ENCODE results near the gene ABCB1.
A peak's percentile ranks its signal among the peaks of the same experiment; 100 is the strongest.
"Not testable (repeated sequence)": the region's sequence is repeated elsewhere in the genome, so short reads cannot be mapped to it uniquely, and the experiment has no call there.

Gene ABCB1

GRCh38 chr7:87575521-87575920, 25.2 kb downstream of the ABCB1 start:
- no peak for DNase-seq (ENCODE audit: low read depth)

GRCh38 chr7:87574630-87575029, 26.1 kb downstream of the ABCB1 start:
- no peak for DNase-seq (ENCODE audit: low read depth)

- DNase-seq (ENCODE audit: low read depth) = not testable (repeated sequence)
Measured at GRCh38 chr7:87572513-87572912, 28.2 kb downstream of the ABCB1 start.

GRCh38 chr7:87570178-87570577, 30.5 kb downstream of the ABCB1 start:
- no peak for DNase-seq (ENCODE audit: low read depth)

- no peak for DNase-seq (ENCODE audit: low read depth)
Measured at GRCh38 chr7:87567052-87567451, 33.6 kb downstream of the ABCB1 start.

GRCh38 chr7:87566311-87566900, 34.3 kb downstream of the ABCB1 start:
- no peak for DNase-seq (ENCODE audit: low read depth)

- no peak for DNase-seq (ENCODE audit: low read depth)
Measured at GRCh38 chr7:87565877-87566276, 34.8 kb downstream of the ABCB1 start.

GRCh38 chr7:87564296-87564963, 36.3 kb downstream of the ABCB1 start:
- DNase-seq (ENCODE audit: low read depth) = peak; percentile 7

- DNase-seq (ENCODE audit: low read depth) = no peak
Measured at GRCh38 chr7:87561702-87562101, 39.0 kb downstream of the ABCB1 start.

- DNase-seq (ENCODE audit: low read depth) = no peak
Measured at GRCh38 chr7:87561102-87561501, 39.6 kb downstream of the ABCB1 start.

- DNase-seq (ENCODE audit: low read depth) = no peak
Measured at GRCh38 chr7:87552351-87552900, 48.3 kb downstream of the ABCB1 start.

GRCh38 chr7:87548123-87548919, 52.4 kb downstream of the ABCB1 start:
- no peak for DNase-seq (ENCODE audit: low read depth)

GRCh38 chr7:87545760-87546159, 54.9 kb downstream of the ABCB1 start:
- DNase-seq (ENCODE audit: low read depth) = no peak

GRCh38 chr7:87543623-87544022, 57.1 kb downstream of the ABCB1 start:
- DNase-seq (ENCODE audit: low read depth) = no peak

- DNase-seq (ENCODE audit: low read depth) = no peak
Measured at GRCh38 chr7:87541648-87542047, 59.0 kb downstream of the ABCB1 start.

GRCh38 chr7:87538052-87538451, 62.6 kb downstream of the ABCB1 start:
- no peak for DNase-seq (ENCODE audit: low read depth)

- no peak for DNase-seq (ENCODE audit: low read depth)
Measured at GRCh38 chr7:87534072-87534471, 66.6 kb downstream of the ABCB1 start.

GRCh38 chr7:87530126-87530525, 70.6 kb downstream of the ABCB1 start:
- DNase-seq (ENCODE audit: low read depth) = no peak

GRCh38 chr7:87528730-87529129, 72.0 kb downstream of the ABCB1 start:
- no peak for DNase-seq (ENCODE audit: low read depth)

- DNase-seq (ENCODE audit: low read depth) = no peak
Measured at GRCh38 chr7:87518735-87519134, 81.9 kb downstream of the ABCB1 start.

- DNase-seq (ENCODE audit: low read depth) = no peak
Measured at GRCh38 chr7:87517891-87518290, 82.8 kb downstream of the ABCB1 start.

- no peak for DNase-seq (ENCODE audit: low read depth)
Measured at GRCh38 chr7:87517136-87517815, 83.4 kb downstream of the ABCB1 start.

All from activated T-cell treated with anti-CD3 and anti-CD28 coated beads for 48 hours (primary cell).